Suppressor macrophage treated with lipopolysaccharide for 1 hour (primary cell): ENCODE measurements around the gene HPN.
"Not testable (repeated sequence)": the region's sequence is repeated elsewhere in the genome, so short reads cannot be mapped to it uniquely, and the experiment has no call there.

ENCODE experiments used
- DNase-seq, 3 donors: peaks; one replicate each; pipeline ENCODE4 v3.0.0-alpha.2; 2020 to 2022

The HPN gene

DNA sequence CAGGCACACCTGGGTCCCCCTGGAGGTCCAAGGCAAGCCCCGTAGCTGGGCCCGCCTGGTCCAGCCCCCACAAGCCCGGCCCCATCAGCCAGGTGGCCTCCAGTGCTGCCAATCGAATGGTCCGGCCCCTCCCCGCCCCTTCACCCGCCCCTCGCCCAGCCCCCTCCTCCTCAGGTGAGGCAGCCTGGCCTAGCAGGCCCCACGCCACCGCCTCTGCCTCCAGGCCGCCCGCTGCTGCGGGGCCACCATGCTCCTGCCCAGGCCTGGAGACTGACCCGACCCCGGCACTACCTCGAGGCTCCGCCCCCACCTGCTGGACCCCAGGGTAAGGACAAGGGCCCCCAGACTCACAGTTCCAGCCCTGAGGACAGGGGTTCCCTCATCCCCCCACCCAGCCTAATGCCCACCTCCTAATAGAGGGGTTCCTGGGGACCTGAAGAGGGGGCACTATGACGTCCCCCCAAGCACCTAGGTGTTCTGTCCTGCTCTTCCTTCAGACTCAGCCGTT is at the start of gene HPN:
Gene HPN, plus strand, starts transcription at position 174 of the 508 bp plus-strand sequence. CDS start 786 bp downstream, outside the sequence.
- no peak for DNase-seq

DNA sequence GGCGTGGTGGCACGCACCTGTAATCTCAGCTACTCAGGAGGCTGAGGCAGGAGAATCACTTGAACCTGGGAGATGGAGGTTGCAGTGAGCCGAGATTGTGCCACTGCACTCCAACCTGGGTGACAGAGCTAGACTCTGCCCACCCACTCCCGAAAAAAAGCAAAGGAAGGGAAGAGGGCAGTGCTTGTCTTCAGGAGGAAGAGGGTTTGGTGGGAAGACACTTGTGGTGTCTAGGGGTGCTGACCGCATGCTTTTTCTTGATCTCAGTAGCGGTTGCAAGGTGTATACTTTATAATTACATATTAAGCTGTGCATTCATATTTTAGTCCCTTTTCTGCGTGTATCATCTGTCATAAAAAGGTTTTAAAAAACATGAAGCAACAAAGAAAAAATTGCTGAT is 48.9 kb upstream of the HPN start:
- peak in 1 of 3 donors; percentile 16 for DNase-seq

- no peak for DNase-seq
Measured at GRCh38 chr19:34994286-34994642, 47.3 kb upstream of the HPN start.

DNA sequence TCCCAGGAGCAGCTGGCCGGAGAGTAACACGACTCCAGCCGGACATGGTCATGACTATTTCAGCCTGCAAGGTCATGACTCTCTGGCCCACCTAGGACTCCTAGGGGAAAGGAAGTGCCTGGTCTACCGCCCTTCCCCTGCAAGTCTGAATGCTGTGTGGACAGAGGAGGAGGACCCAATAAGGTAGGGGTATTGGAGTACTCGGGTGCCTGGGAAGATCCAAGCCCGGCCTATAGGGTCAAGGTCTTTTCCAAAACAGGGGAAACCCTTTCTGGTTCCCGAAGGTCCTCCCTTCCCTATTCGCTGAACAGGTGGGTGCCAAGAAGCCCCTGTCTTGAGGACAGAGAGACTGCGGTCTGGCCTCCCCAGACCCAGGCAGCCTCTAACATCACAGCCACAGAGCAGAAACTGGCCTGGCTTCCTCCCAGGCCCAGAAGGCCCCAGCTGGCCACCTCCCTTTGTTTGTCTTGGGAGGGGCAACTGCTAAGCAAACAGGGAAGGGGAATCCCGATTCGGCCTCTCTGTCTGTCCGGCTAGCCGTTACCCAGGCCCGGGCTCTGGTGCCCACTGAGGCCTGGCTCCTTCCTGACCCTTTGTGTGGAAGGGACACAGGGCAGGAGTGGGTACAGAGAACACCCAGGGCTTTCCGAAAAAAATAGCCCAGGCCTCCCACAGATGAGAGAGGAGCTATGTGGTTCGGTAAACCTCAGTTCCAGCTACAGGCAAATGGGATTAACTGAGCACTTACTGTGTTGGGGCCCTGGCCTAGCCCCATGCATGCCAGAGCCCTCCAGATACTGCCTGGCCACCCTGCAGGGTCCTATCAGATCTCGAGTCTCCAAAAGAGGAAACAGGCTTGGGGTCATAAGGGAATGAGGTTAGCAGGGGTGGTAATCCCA is 46.6 kb upstream of the HPN start:
- peak in 1 of 3 donors; percentile 50 for DNase-seq

DNA sequence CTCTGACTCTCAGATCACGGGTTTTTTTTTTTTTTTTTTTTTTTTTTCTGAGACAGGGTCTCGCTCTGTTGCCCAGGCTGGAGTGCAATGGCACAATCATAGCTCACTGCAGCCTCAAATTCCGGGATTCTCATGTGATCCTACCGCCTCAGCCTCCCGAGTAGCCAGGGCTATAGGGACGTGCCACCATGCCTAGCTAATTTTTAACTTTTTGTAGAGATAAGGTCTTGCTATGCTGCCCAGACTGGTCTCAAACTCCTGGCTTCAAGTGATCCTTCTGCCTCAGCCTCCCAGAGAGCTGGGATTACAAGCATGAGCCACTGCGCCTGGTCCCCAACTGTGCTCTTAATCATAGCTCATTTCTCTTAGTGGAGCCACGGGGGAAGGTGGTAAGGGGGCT is 46.0 kb upstream of the HPN start:
- DNase-seq = no peak

- peak in 1 of 3 donors; percentile 23 for DNase-seq
Measured at GRCh38 chr19:34997071-34997617, 44.4 kb upstream of the HPN start.

DNA sequence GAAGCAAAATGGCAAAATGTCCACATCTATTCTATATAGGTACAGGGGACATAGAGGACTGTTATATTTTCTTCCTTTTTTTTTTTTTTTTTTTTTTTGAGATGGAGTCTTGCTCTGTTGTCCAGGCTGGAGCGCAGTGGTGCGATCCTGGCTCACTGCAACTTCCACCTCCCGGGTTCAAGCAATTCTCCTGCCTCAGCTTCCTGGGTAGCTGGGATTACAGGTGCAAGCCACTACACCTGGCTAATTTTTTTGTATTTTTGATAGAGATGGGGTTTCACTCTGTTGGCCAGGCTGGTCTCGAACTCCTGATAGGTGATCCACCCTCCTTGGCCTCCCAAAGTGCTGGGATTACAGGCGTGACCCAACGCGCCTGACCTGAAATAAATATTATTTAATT is 43.3 kb upstream of the HPN start:
- not testable (repeated sequence) for DNase-seq

- DNase-seq = no peak
Measured at GRCh38 chr19:34998777-34999497, 42.6 kb upstream of the HPN start.

DNA sequence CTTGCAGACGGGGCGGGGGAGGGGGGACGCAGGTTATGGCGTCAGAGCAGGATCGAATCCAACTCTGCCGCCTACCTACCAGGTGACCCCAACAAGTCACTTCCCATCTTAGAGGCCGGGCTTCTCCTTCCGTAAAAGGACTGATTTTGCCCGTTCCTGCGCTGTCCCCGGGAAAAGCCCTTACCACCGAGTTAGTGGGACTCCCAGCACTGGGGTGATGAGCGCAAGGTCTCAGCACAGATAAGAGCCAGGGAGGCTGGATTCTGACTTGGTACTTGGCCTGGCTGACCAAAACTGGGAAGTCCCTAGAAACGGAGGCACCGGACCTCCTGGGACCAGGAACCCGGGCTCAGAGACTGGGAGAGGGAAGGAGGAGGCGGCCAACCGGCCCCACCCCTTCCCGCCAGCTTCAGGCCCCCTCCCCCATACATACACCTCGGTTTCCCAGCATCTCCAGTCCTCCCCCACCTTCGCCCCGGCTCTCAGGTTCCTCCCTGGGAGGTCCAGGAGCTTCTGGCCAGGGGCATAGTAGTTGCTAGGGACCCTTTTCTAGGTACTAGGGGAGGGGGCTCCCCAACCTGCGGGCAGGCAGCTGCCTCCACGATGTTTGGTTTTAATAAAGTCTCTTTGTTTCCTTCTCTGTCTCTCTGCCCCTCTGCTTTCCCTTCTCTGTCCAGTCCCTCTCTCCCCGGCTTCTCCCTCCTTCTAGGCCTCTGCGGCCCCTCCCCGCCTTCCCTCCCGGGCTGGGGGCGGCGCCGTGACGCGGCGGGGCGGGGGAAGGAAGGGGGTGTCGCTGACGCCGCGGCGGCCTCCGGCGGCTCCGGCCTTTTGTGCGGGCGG is 41.8 kb upstream of the HPN start, which contains the start of gene GRAMD1A:
Gene GRAMD1A, plus strand, starts transcription at position 826 of the 840 bp plus-strand sequence. CDS start 156 bp downstream, outside the sequence.
- peak; percentile 97 to 99 (median 99) for DNase-seq

DNA sequence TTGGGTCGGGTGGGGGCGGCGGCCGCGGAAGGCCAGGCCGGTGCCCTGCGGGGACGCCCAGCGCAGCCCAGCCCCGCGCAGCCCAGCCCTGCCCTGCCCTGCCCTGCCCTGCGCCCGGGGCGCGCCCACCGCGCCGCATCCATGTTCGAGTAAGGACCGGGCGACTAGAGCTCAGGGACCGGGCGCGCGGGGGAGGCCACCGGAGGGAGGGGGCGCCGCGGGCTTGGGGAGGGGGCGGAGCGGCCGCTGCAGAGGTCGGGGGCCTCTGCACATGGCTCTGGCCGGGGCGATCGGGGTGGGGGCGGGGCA is 41.2 kb upstream of the HPN start:
- DNase-seq = no peak

- DNase-seq = peak in 2 of 3 donors; percentile 60 to 77
Measured at GRCh38 chr19:35000647-35001501, 40.6 kb upstream of the HPN start.

- DNase-seq = no peak
Measured at GRCh38 chr19:35002037-35002535, 39.4 kb upstream of the HPN start.

DNA sequence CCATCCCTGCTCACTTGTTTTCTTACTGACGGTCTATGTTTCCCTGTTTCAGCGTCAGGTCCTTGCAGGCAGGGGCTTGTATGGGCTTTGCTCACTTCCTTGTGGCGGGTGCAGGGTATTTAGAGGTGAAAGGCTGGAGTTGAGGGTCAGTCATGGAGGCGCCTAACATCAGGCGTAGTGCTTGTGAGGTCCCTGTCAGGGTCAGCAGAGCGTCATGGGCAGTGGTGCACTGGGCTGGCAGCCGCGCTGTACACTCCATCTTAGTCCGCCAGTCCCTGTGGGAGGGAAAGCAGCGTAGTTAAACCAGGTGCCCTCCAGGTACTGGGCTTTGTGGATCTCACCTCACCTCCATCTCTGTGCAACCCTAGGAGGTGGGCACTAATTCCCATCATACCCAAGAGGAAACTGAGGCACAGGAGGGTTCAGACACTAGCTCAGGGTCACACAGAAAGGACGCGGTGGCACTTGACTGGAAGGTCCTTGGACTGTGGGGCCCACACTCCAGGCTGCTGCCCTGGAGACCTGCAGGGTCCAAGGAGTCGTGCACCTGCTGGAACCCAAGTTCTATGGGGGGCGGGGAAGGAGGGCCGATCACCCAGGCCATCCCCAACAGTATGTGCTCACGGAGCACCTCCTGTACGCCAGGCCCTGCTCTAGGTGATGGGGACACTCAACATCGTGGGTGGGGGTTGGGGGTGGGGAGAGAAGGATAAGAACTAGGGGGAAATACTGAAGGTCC is 36.8 kb upstream of the HPN start:
- no peak for DNase-seq

- DNase-seq = no peak
Measured at GRCh38 chr19:35005256-35005977, 36.1 kb upstream of the HPN start.

DNA sequence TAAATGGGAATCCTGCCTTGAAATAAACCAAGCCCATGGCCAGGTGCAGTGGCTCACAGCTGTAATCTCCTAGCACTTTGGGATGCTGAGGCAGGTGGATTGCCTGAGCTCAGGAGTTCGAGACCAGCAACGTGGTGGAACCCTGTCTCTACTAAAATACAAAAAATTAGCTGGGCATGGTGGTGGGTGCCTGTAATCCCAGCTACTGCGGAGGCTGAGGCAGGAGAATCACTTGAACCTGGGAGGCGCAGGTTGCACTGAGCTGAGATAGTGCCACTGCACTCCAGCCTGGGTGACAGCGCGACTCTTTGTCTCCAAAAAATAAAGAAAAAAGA is 35.5 kb upstream of the HPN start:
- DNase-seq = not testable (repeated sequence)

DNA sequence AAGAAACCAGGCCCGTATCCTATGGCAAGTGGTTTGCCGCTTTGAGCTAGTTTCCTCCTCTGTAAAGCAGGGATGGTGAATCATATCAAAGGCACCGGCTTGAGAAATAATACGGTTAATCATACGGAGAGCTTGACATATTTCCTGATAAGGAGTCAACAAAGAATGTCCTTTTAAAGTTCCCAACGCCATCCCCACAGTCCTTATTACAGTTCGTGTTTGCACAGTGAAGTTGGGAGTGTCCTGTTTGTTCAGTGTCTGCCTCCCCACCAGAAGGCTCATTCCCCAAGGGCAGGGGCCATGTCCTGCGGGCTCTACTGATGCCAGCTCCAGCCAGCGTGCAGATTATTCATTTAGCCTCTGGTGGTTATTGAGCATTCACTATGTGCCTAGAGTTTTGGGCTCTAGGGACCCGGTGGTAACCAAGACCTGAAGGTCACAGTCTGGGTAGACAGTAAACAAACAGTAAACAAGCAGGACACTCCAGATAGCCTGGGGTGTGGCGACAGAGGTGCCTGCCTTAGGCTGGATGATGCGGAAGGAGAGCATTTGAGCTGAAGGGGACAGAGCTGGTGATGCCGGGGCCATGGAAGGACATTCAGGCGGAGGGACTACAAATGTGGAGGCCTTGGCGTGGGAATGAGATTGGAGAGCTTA is 35.1 kb upstream of the HPN start:
- DNase-seq = peak in 2 of 3 donors; percentile 38 to 43

- no peak for DNase-seq
Measured at GRCh38 chr19:35006999-35007365, 34.5 kb upstream of the HPN start.

DNA sequence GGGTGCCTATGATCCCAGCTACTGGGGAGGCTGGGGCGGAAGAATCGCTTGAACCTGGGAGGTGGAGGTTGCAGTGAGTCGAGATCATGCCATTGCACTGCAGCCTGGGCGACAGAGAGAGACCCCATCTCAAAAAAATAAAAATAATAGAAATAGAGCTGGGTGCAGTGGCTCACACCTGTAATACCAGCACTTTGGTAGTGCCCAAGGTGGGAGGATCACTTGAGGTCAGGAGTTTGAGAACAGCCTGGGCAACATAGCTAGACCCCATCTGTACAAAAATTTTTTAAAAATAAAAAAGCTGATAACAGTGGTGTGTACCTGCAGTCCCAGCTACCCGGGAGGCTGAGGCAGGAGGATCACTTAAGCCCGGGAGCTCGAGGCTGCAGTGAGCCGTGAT is 34.1 kb upstream of the HPN start:
- not testable (repeated sequence) for DNase-seq

GRCh38 chr19:35008891-35009341 is 32.6 kb upstream of the HPN start:
- DNase-seq = no peak
